ENCODE measurements around the gene TANGO2. TPM values are rescaled to one million over a fixed set of nuclear protein-coding genes. Genes with fewer than 3 reads are reported as not detected.

The TANGO2 gene
- total RNA-seq, 2 experiments from 2014 or later = 21.3 to 23.0 TPM

GRCh38 chr22:19992921-19993355, 28.0 kb upstream of the TANGO2 start:
- CTCF ChIA-PET = no interaction called here
- POLR2A ChIA-PET = no interaction called here

- POLR2A ChIA-PET = no interaction called here
- CTCF ChIA-PET = no interaction called here
Observed at GRCh38 chr22:19993926-19994325, 27.0 kb upstream of the TANGO2 start.

- ChIA-PET POLR2A (no interaction called here), CTCF (interaction anchor here (0.5 kb wide), 1 partner anchor 832 kb away, joined by 3 read pairs; no protein-coding TSS in a partner anchor)
Observed at GRCh38 chr22:19994851-19995610, 25.9 kb upstream of the TANGO2 start.

- CTCF ChIA-PET = no interaction called here
- POLR2A ChIA-PET = no interaction called here
Observed at GRCh38 chr22:19995611-19996339, 25.1 kb upstream of the TANGO2 start.

- ChIA-PET POLR2A (no interaction called here), CTCF (no interaction called here)
Observed at GRCh38 chr22:19996694-19997384, 24.1 kb upstream of the TANGO2 start.

- POLR2A ChIA-PET = no interaction called here
Observed at GRCh38 chr22:19997561-19998231, 23.2 kb upstream of the TANGO2 start.

GRCh38 chr22:19998232-19998951, 22.5 kb upstream of the TANGO2 start:
- ChIA-PET CTCF (interaction anchor here (1.1 kb wide), 1 partner anchor 17 kb away, joined by 3 read pairs; no protein-coding TSS in a partner anchor), POLR2A (no interaction called here)

More at GRCh38 chr22:19997561-19998231, 23.2 kb upstream of the TANGO2 start:
- CTCF ChIA-PET = interaction anchor here (0.5 to 1.1 kb wide), 2 partner anchors 18 to 541 kb away, joined by 3 read pairs; no protein-coding TSS in a partner anchor

- CTCF ChIA-PET = no interaction called here
- POLR2A ChIA-PET = no interaction called here
Observed at GRCh38 chr22:19998991-19999820, 21.7 kb upstream of the TANGO2 start.

GRCh38 chr22:20000246-20001081, 20.4 kb upstream of the TANGO2 start:
- ChIA-PET POLR2A (no interaction called here), CTCF (no interaction called here)

- ChIA-PET CTCF (no interaction called here), POLR2A (no interaction called here)
Observed at GRCh38 chr22:20001082-20001638, 19.8 kb upstream of the TANGO2 start.

- POLR2A ChIA-PET = no interaction called here
- CTCF ChIA-PET = no interaction called here
Observed at GRCh38 chr22:20002128-20002527, 18.8 kb upstream of the TANGO2 start.

- ChIA-PET CTCF (interaction anchor here (1.1 kb wide), 1 partner anchor 48 kb away, joined by 3 read pairs; no protein-coding TSS in a partner anchor), POLR2A (no interaction called here)
Observed at GRCh38 chr22:20002636-20003035, 18.3 kb upstream of the TANGO2 start.

GRCh38 chr22:20003304-20003703, 17.6 kb upstream of the TANGO2 start:
- ChIA-PET CTCF (interaction anchor here (1.1 kb wide), 1 partner anchor 49 kb away, joined by 3 read pairs; no protein-coding TSS in a partner anchor), POLR2A (no interaction called here)

GRCh38 chr22:20004464-20004863, 16.4 kb upstream of the TANGO2 start:
- POLR2A ChIA-PET = no interaction called here
- CTCF ChIA-PET = no interaction called here

GRCh38 chr22:20008221-20008995, 12.5 kb upstream of the TANGO2 start:
- ChIA-PET POLR2A (no interaction called here), CTCF (no interaction called here)

- ChIA-PET CTCF (no interaction called here), POLR2A (no interaction called here)
Observed at GRCh38 chr22:20009018-20009491, 11.9 kb upstream of the TANGO2 start.
